ENCODE data around the gene GRIFIN.

The GRIFIN gene

GRCh38 chr7:2477447-2478398 lies 1.5 kb upstream of the GRIFIN start:
- DNase-seq (ENCODE audit: low read depth, low spot score): no peak
- Histone ChIP-seq H3K4me3 (ENCODE audit: low read length) (no peak overlapping the region), H3K36me3 (ENCODE audit: control insufficient read depth, insufficient read depth, low read length) (no peaks in the 10 kb centered on the region; the same call in 1 of the 2 replicates), H3K27me3 (ENCODE audit: control insufficient read depth, insufficient read depth, low read length) (no peaks in the 10 kb centered on the region), H3K9me3 (ENCODE audit: control insufficient read depth, insufficient read depth, low read length) (no peaks in the 10 kb centered on the region), H3K4me1 (ENCODE audit: control insufficient read depth, insufficient read depth, low read length) (peaks cover 13% of the 10 kb centered on the region), H3K27ac (ENCODE audit: low read length) (no peak overlapping the region)
- WGBS (ENCODE audit: insufficient coverage, insufficient read length): no CpG with 5 or more reads among the region's 34 CpGs

- Histone ChIP-seq H3K27ac (ENCODE audit: low read length) (no peak overlapping the region), H3K9me3 (ENCODE audit: control insufficient read depth, insufficient read depth, low read length) (no peaks in the 10 kb centered on the region), H3K4me1 (ENCODE audit: control insufficient read depth, insufficient read depth, low read length) (peaks cover 13% of the 10 kb centered on the region), H3K27me3 (ENCODE audit: control insufficient read depth, insufficient read depth, low read length) (no peaks in the 10 kb centered on the region), H3K4me3 (ENCODE audit: low read length) (no peak overlapping the region), H3K36me3 (ENCODE audit: control insufficient read depth, insufficient read depth, low read length) (no peaks in the 10 kb centered on the region; the same call in 1 of the 2 replicates)
- no peak for DNase-seq (ENCODE audit: low read depth, low spot score)
- WGBS (ENCODE audit: insufficient coverage, insufficient read length): no CpG with 5 or more reads among the region's 25 CpGs
Measured at GRCh38 chr7:2476776-2477446, 713 bp upstream of the GRIFIN start.

- no CpG with 5 or more reads among the region's 18 CpGs for WGBS (ENCODE audit: insufficient coverage, insufficient read length)
- Histone ChIP-seq H3K27ac (ENCODE audit: low read length) (no peak overlapping the region), H3K4me1 (ENCODE audit: control insufficient read depth, insufficient read depth, low read length) (peaks cover 13% of the 10 kb centered on the region), H3K36me3 (ENCODE audit: control insufficient read depth, insufficient read depth, low read length) (no peaks in the 10 kb centered on the region; the same call in 1 of the 2 replicates), H3K27me3 (ENCODE audit: control insufficient read depth, insufficient read depth, low read length) (no peaks in the 10 kb centered on the region), H3K9me3 (ENCODE audit: control insufficient read depth, insufficient read depth, low read length) (no peaks in the 10 kb centered on the region), H3K4me3 (ENCODE audit: low read length) (no peak overlapping the region)
- no peak for DNase-seq (ENCODE audit: low read depth, low spot score)
Measured at GRCh38 chr7:2475678-2476015, 551 bp downstream of the GRIFIN start.

- WGBS (ENCODE audit: insufficient coverage, insufficient read length): no CpG with 5 or more reads among the region's 28 CpGs
- no peak overlapping the region for H3K4me3 ChIP-seq (ENCODE audit: low read length)
Measured at GRCh38 chr7:2474813-2475677, 1.2 kb downstream of the GRIFIN start.

GRCh38 chr7:2474224-2474623 lies 2.0 kb downstream of the GRIFIN start:
- DNase-seq (ENCODE audit: low read depth, low spot score): no peak
- no CpG with 5 or more reads among the region's 15 CpGs for WGBS (ENCODE audit: insufficient coverage, insufficient read length)
- H3K4me3 ChIP-seq (ENCODE audit: low read length): no peak overlapping the region
- H3K36me3 ChIP-seq (ENCODE audit: control insufficient read depth, insufficient read depth, low read length): no peaks in the 10 kb centered on the region; the same call in 1 of the 2 replicates
- H3K9me3 ChIP-seq (ENCODE audit: control insufficient read depth, insufficient read depth, low read length): no peaks in the 10 kb centered on the region
- peaks cover 13% of the 10 kb centered on the region for H3K4me1 ChIP-seq (ENCODE audit: control insufficient read depth, insufficient read depth, low read length)
- H3K27me3 ChIP-seq (ENCODE audit: control insufficient read depth, insufficient read depth, low read length): no peaks in the 10 kb centered on the region
- H3K27ac ChIP-seq (ENCODE audit: low read length): no peak overlapping the region

More at GRCh38 chr7:2474813-2475677, 1.2 kb downstream of the GRIFIN start:
- Histone ChIP-seq H3K36me3 (ENCODE audit: control insufficient read depth, insufficient read depth, low read length) (no peaks in the 10 kb centered on the region; the same call in 1 of the 2 replicates), H3K27me3 (ENCODE audit: control insufficient read depth, insufficient read depth, low read length) (no peaks in the 10 kb centered on the region), H3K4me1 (ENCODE audit: control insufficient read depth, insufficient read depth, low read length) (peaks cover 13% of the 10 kb centered on the region), H3K27ac (ENCODE audit: low read length) (no peak overlapping the region), H3K9me3 (ENCODE audit: control insufficient read depth, insufficient read depth, low read length) (no peaks in the 10 kb centered on the region)
- no peak for DNase-seq (ENCODE audit: low read depth, low spot score)

GRCh38 chr7:2473496-2474180 lies 2.6 kb downstream of the GRIFIN start:
- no peak overlapping the region for H3K27ac ChIP-seq (ENCODE audit: low read length)
- no peaks in the 10 kb centered on the region; the same call in 1 of the 2 replicates for H3K36me3 ChIP-seq (ENCODE audit: control insufficient read depth, insufficient read depth, low read length)
- no peaks in the 10 kb centered on the region for H3K27me3 ChIP-seq (ENCODE audit: control insufficient read depth, insufficient read depth, low read length)
- peaks cover 13% of the 10 kb centered on the region for H3K4me1 ChIP-seq (ENCODE audit: control insufficient read depth, insufficient read depth, low read length)
- H3K4me3 ChIP-seq (ENCODE audit: low read length): no peak overlapping the region
- 67% methylated on average over 3 of the region's 12 CpGs for WGBS (ENCODE audit: insufficient coverage, insufficient read length)
- H3K9me3 ChIP-seq (ENCODE audit: control insufficient read depth, insufficient read depth, low read length): no peaks in the 10 kb centered on the region
- no peak for DNase-seq (ENCODE audit: low read depth, low spot score)

GRCh38 chr7:2472739-2473138 lies 3.5 kb downstream of the GRIFIN start:
- Histone ChIP-seq H3K9me3 (ENCODE audit: control insufficient read depth, insufficient read depth, low read length) (no peaks in the 10 kb centered on the region), H3K4me3 (ENCODE audit: low read length) (no peak overlapping the region), H3K36me3 (ENCODE audit: control insufficient read depth, insufficient read depth, low read length) (no peaks in the 10 kb centered on the region; the same call in 1 of the 2 replicates), H3K27me3 (ENCODE audit: control insufficient read depth, insufficient read depth, low read length) (no peaks in the 10 kb centered on the region), H3K4me1 (ENCODE audit: control insufficient read depth, insufficient read depth, low read length) (peaks cover 11% of the 10 kb centered on the region), H3K27ac (ENCODE audit: low read length) (no peak overlapping the region)
- no peak for DNase-seq (ENCODE audit: low read depth, low spot score)
- WGBS (ENCODE audit: insufficient coverage, insufficient read length): no CpG with 5 or more reads among the region's 6 CpGs

- no peak for DNase-seq (ENCODE audit: low read depth, low spot score)
- Histone ChIP-seq H3K36me3 (ENCODE audit: control insufficient read depth, insufficient read depth, low read length) (no peaks in the 10 kb centered on the region; the same call in 1 of the 2 replicates), H3K4me1 (ENCODE audit: control insufficient read depth, insufficient read depth, low read length) (peaks cover 8% of the 10 kb centered on the region), H3K27me3 (ENCODE audit: control insufficient read depth, insufficient read depth, low read length) (no peaks in the 10 kb centered on the region), H3K27ac (ENCODE audit: low read length) (no peak overlapping the region), H3K9me3 (ENCODE audit: control insufficient read depth, insufficient read depth, low read length) (no peaks in the 10 kb centered on the region), H3K4me3 (ENCODE audit: low read length) (no peak overlapping the region)
- WGBS (ENCODE audit: insufficient coverage, insufficient read length): no CpG with 5 or more reads among the region's 17 CpGs
Measured at GRCh38 chr7:2471396-2471795, 4.8 kb downstream of the GRIFIN start.

- no peaks in the 10 kb centered on the region for H3K27me3 ChIP-seq (ENCODE audit: control insufficient read depth, insufficient read depth, low read length)
- H3K4me1 ChIP-seq (ENCODE audit: control insufficient read depth, insufficient read depth, low read length): peaks cover 8% of the 10 kb centered on the region
- DNase-seq (ENCODE audit: low read depth, low spot score): no peak
- H3K4me3 ChIP-seq (ENCODE audit: low read length): no peak overlapping the region
- no peaks in the 10 kb centered on the region; the same call in 1 of the 2 replicates for H3K36me3 ChIP-seq (ENCODE audit: control insufficient read depth, insufficient read depth, low read length)
- H3K9me3 ChIP-seq (ENCODE audit: control insufficient read depth, insufficient read depth, low read length): no peaks in the 10 kb centered on the region
- no peak overlapping the region for H3K27ac ChIP-seq (ENCODE audit: low read length)
- WGBS (ENCODE audit: insufficient coverage, insufficient read length): no CpG with 5 or more reads among the region's 5 CpGs
Measured at GRCh38 chr7:2471022-2471329, 5.2 kb downstream of the GRIFIN start.
